ENCODE measurements around the gene RITA1. TPM values are rescaled to one million over a fixed set of nuclear protein-coding genes. Genes with fewer than 3 reads are reported as not detected.
A peak's percentile ranks its signal among the peaks of the same experiment; 100 is the strongest.

Gene RITA1
- total RNA-seq, 1 experiment from 2014 or later = 71.6 TPM

- Histone ChIP-seq H3K4me2 (ENCODE audit: low read length) (no peak overlapping the region), H3K9me2 (replicated peaks; ENCODE audit: low read length) (no peaks in the 10 kb centered on the region), H3K4me1 (ENCODE audit: insufficient read depth, low read length) (peaks cover 26% of the 10 kb centered on the region), H3K27me3 (ENCODE audit: low read length) (no peaks in the 10 kb centered on the region), H3K9ac (ENCODE audit: low read length) (no peak overlapping the region), H3K27ac (ENCODE audit: low read length) (no peak overlapping the region), H3K79me2 (ENCODE audit: low read length) (peaks cover 38% of the 10 kb centered on the region), H3K36me3 (ENCODE audit: low read depth, low read length) (peaks cover 17% of the 10 kb centered on the region), H3F3A (ENCODE audit: low read length, unreplicated experiment) (no peaks in the 10 kb centered on the region), H3K4me3 (ENCODE audit: low read length) (no peak overlapping the region), H2AFZ (ENCODE audit: low read length) (no peak overlapping the region), H4K20me1 (ENCODE audit: low read length) (peaks cover 6% of the 10 kb centered on the region), H3K9me3 (ENCODE audit: low read length) (no peaks in the 10 kb centered on the region)
- BruUV-seq (replicated peaks) = no TSS peak
- ATAC-seq (no peak), DNase-seq (no peak)
- intact Hi-C loops (cut with micrococcal nuclease) = no loop called here
- TF ChIP-seq EZH2 (IDR thresholded peaks at IDR 0.05; ENCODE audit: low read length, unreplicated experiment) (no peak), CTCF (conservative IDR thresholded peaks at IDR 0.05; ENCODE audit: low read depth, low read length) (no peak), EZH2phosphoT487 (IDR thresholded peaks at IDR 0.05; ENCODE audit: borderline replicate concordance, low read length) (no peak)
- CTCF ChIA-PET = no interaction called here
- POLR2A ChIA-PET (ENCODE audit: unreplicated experiment) = no interaction called here
Observed at GRCh38 chr12:113189361-113189760, 3.8 kb downstream of the RITA1 start.

DNA sequence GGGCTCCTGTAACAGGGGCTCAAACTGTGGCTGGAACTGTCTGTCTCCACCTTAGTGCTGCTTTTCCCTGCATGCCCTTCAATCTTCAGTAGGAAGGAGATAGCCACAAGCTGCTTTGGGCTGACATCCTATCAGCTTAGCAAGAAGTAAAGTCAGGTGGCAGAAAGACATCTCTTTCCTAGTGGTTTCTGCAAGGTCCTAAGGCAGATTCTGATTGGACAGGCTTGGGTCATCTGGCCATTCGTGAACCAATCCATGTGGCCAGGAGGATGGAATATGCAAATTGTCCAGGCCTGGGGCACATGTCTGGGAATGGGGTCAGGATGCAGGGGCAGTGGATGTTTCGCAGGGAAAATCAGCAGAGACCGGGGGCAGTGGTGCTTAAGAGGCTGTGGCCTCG, 5.2 kb downstream of the RITA1 start:
- Histone ChIP-seq H3K9ac (ENCODE audit: low read length) (no peak overlapping the region), H3K4me1 (ENCODE audit: insufficient read depth, low read length) (peaks cover 29% of the 10 kb centered on the region), H4K20me1 (ENCODE audit: low read length) (0 out of 2 replicates have a peak, but pooled peaks cover 6% of the 10 kb centered on the region), H3K36me3 (ENCODE audit: low read depth, low read length) (peaks cover 17% of the 10 kb centered on the region), H3K27me3 (ENCODE audit: low read length) (no peaks in the 10 kb centered on the region), H2AFZ (ENCODE audit: low read length) (no peak overlapping the region), H3K9me2 (replicated peaks; ENCODE audit: low read length) (no peaks in the 10 kb centered on the region), H3F3A (ENCODE audit: low read length, unreplicated experiment) (no peaks in the 10 kb centered on the region), H3K4me2 (ENCODE audit: low read length) (no peak overlapping the region), H3K79me2 (ENCODE audit: low read length) (peaks cover 25% of the 10 kb centered on the region), H3K4me3 (ENCODE audit: low read length) (no peak overlapping the region), H3K9me3 (ENCODE audit: low read length) (no peaks in the 10 kb centered on the region), H3K27ac (ENCODE audit: low read length) (no peak overlapping the region)
- ChIA-PET CTCF (interaction anchor here (0.6 kb wide), 1 partner anchor 93 kb away, joined by 3 read pairs; no protein-coding TSS in a partner anchor), POLR2A (ENCODE audit: unreplicated experiment) (no interaction called here)
- peak; percentile 54 for DNase-seq
- no TSS peak for BruUV-seq (replicated peaks)
- TF ChIP-seq EZH2phosphoT487 (IDR thresholded peaks at IDR 0.05; ENCODE audit: borderline replicate concordance, low read length) (no peak), CTCF (conservative IDR thresholded peaks at IDR 0.05; ENCODE audit: low read depth, low read length) (no peak), EZH2 (IDR thresholded peaks at IDR 0.05; ENCODE audit: low read length, unreplicated experiment) (no peak)
- ATAC-seq = peak; percentile 10; the same call in 1 of the 2 replicates
- intact Hi-C loops (cut with micrococcal nuclease) = loop anchor here (5.0 kb wide), 1 partner anchor 232 kb away; the partner anchor contains the start of gene SDSL

DNA sequence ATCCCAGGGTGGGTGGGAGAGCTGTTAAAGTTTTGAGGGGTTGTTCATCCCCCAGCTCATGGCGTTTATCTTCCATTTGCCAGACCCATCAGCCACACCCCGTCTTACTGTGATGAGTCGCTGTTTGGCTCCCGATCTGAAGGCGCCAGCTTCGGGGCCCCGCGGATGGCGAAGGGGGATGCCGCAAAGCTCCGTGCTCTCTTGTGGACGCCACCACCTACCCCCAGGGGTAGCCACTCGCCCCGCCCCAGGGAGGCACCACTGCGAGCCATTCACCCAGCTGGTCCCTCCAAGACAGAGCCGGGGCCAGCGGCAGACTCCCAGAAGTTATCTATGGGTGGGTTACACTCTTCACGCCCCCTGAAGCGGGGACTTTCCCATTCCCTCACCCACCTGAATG, 5.7 kb downstream of the RITA1 start:
- Histone ChIP-seq H3K4me1 (ENCODE audit: insufficient read depth, low read length) (peaks cover 26% of the 10 kb centered on the region), H3K79me2 (ENCODE audit: low read length) (peaks cover 21% of the 10 kb centered on the region), H3F3A (ENCODE audit: low read length, unreplicated experiment) (no peaks in the 10 kb centered on the region), H3K9me3 (ENCODE audit: low read length) (no peaks in the 10 kb centered on the region), H3K9me2 (replicated peaks; ENCODE audit: low read length) (no peaks in the 10 kb centered on the region), H4K20me1 (ENCODE audit: low read length) (0 out of 2 replicates have a peak, but pooled peaks cover 6% of the 10 kb centered on the region), H2AFZ (ENCODE audit: low read length) (no peak overlapping the region), H3K4me3 (ENCODE audit: low read length) (no peak overlapping the region), H3K27ac (ENCODE audit: low read length) (no peak overlapping the region), H3K4me2 (ENCODE audit: low read length) (no peak overlapping the region), H3K27me3 (ENCODE audit: low read length) (no peaks in the 10 kb centered on the region), H3K9ac (ENCODE audit: low read length) (no peak overlapping the region), H3K36me3 (ENCODE audit: low read depth, low read length) (peaks cover 17% of the 10 kb centered on the region)
- TF ChIP-seq EZH2phosphoT487 (IDR thresholded peaks at IDR 0.05; ENCODE audit: borderline replicate concordance, low read length) = no peak
- no peak for TF ChIP-seq EZH2 (IDR thresholded peaks at IDR 0.05; ENCODE audit: low read length, unreplicated experiment)
- TF ChIP-seq CTCF (conservative IDR thresholded peaks at IDR 0.05; ENCODE audit: low read depth, low read length) = no peak
- ATAC-seq = no peak
- intact Hi-C loops (cut with micrococcal nuclease) = loop anchor here (5.0 kb wide), 1 partner anchor 231 kb away; the partner anchor contains the start of gene SDSL
- ChIA-PET POLR2A (ENCODE audit: unreplicated experiment) (no interaction called here), CTCF (no interaction called here)
- BruUV-seq (replicated peaks) = no TSS peak
- no peak for DNase-seq

Data from PC-3 (cell line).